HepG2 (cell line): ENCODE measurements around the gene MRM2. TPM values are rescaled to one million over a fixed set of nuclear protein-coding genes. Genes with fewer than 3 reads are reported as not detected.

Experiments
- AKAP8 ChIP-seq: sonication (generic); formaldehyde crosslinking; IDR thresholded peaks from 2 replicates; pipeline ENCODE4 v1.5.1; 2020; ENCODE audit warnings: mild to moderate bottlenecking, missing genetic modification reagents
- ATRX ChIP-seq: sonication (generic); formaldehyde crosslinking; IDR thresholded peaks from 2 replicates; pipeline ENCODE4 v1.4.0; 2020; ENCODE audit warnings: missing genetic modification reagents, borderline replicate concordance
- BORCS8-MEF2B ChIP-seq: sonication (generic); formaldehyde crosslinking; IDR thresholded peaks from 2 replicates; pipeline ENCODE4 v1.8.0; 2022; ENCODE audit warnings: mild to moderate bottlenecking, missing genetic modification reagents
- CENPT ChIP-seq: sonication (generic); formaldehyde crosslinking; IDR thresholded peaks from 2 replicates; pipeline ENCODE4 v1.8.0; 2022; ENCODE audit warnings: low read depth, mild to moderate bottlenecking, moderate library complexity, missing genetic modification reagents
- DPF2 ChIP-seq: sonication (generic); formaldehyde crosslinking; IDR thresholded peaks from 2 replicates; pipeline ENCODE4 v1.4.0; 2020; ENCODE audit warnings: mild to moderate bottlenecking, low read depth, missing genetic modification reagents, borderline replicate concordance
- EP300 ChIP-seq, 3 experiments: sonication (generic) in 1 of 3; formaldehyde crosslinking in 1 of 3; IDR thresholded peaks; 2 replicates each; pipeline versions ENCODE4 v1.5.1 to v1.6.1; 2011 to 2020; ENCODE audit warnings: low read depth in 2 of 3, low read length in 2 of 3, borderline replicate concordance in 1 of 3, improper control_type of control experiment in 1 of 3, mild to moderate bottlenecking in 1 of 3, missing genetic modification reagents in 1 of 3, moderate library complexity in 1 of 3
- ERF ChIP-seq: IDR thresholded peaks from 2 replicates; pipeline ENCODE4 v1.6.1; 2018; ENCODE audit warnings: missing biosample characterization, missing genetic modification reagents
- GATA4 ChIP-seq: sonication (generic); IDR thresholded peaks from 2 replicates; pipeline ENCODE4 v1.6.1; 2016; ENCODE audit warnings: antibody characterized with exemption, low read depth, borderline replicate concordance
- HNRNPLL ChIP-seq: fragments of 200-400 bp; formaldehyde crosslinking; IDR thresholded peaks from 2 replicates; pipeline ENCODE4 v1.6.1; 2017; ENCODE audit warnings: mild to moderate bottlenecking, low read depth, low read length; ENCODE audit not compliant: poor library complexity, severe bottlenecking
- HOXA3 ChIP-seq: sonication (generic); formaldehyde crosslinking; IDR thresholded peaks from 2 replicates; pipeline ENCODE4 v1.5.0; 2020; ENCODE audit warnings: missing genetic modification reagents
- KLF6 ChIP-seq: IDR thresholded peaks from 2 replicates; pipeline ENCODE4 v1.8.0; 2016; ENCODE audit warnings: missing biosample characterization, missing genetic modification reagents
- PRPF4 ChIP-seq: fragments of 200-400 bp; formaldehyde crosslinking; IDR thresholded peaks from 2 replicates; pipeline ENCODE4 v1.6.1; 2016; ENCODE audit warnings: low read length, low read depth; ENCODE audit not compliant: poor library complexity, severe bottlenecking
- SALL1 ChIP-seq: sonication (generic); formaldehyde crosslinking; IDR thresholded peaks from 2 replicates; pipeline ENCODE4 v1.8.0; 2022; ENCODE audit warnings: mild to moderate bottlenecking, missing genetic modification reagents
- XRCC5 ChIP-seq: fragments of 200-400 bp; formaldehyde crosslinking; optimal IDR thresholded peaks from 2 replicates; pipeline ENCODE3; 2017; ENCODE audit warnings: mild to moderate bottlenecking, low read length
- ZNF17 ChIP-seq: sonication (generic); formaldehyde crosslinking; IDR thresholded peaks from 2 replicates; pipeline ENCODE4 v1.5.0; 2020; ENCODE audit warnings: mild to moderate bottlenecking, missing genetic modification reagents
- ZNF205 ChIP-seq: IDR thresholded peaks from 2 replicates; pipeline ENCODE4 v1.6.1; 2018; ENCODE audit warnings: missing biosample characterization, missing genetic modification reagents
- ZNF24 ChIP-seq: fragments of 450-650 bp; IDR thresholded peaks from 2 replicates; pipeline ENCODE4 v1.6.1; 2017; ENCODE audit warnings: antibody characterized with exemption, mild to moderate bottlenecking
- ZNF333 ChIP-seq: sonication (generic); formaldehyde crosslinking; IDR thresholded peaks from 2 replicates; pipeline ENCODE4 v1.4.0; 2020; ENCODE audit warnings: mild to moderate bottlenecking, missing genetic modification reagents, borderline replicate concordance
- ZUFSP ChIP-seq: sonication (generic); formaldehyde crosslinking; IDR thresholded peaks from 2 replicates; pipeline ENCODE4 v1.9.0; 2021; ENCODE audit warnings: missing genetic modification reagents, mild to moderate bottlenecking, borderline replicate concordance
- polyA plus RNA-seq, 8 experiments: library from polyadenylated mRNA; depleted of rRNA in 3 of 8; stranded (reverse) in 7 of 8; unstranded in 1 of 8; fragments of >200 nt; fragmentation: Illumina TruSeq in 4 of 8; extraction: Trizol in 4 of 8; gene quantifications; 2 replicates each; pipeline versions ENCODE4 v1.2.1 to v1.2.3, GENCODE V29; 2011 to 2016; ENCODE audit warnings: low read depth in 4 of 8, missing spikeins in 1 of 8, mixed read lengths in 1 of 8; ENCODE audit not compliant: insufficient read depth in 1 of 8
- total RNA-seq, 5 experiments: library from RNA; depleted of rRNA; stranded (reverse); fragments of >200 nt; fragmentation: Illumina TruSeq; extraction: Trizol; gene quantifications; 2 replicates each; pipeline ENCODE4 v1.2.3, GENCODE V29; 2016; ENCODE audit warnings: low read depth in 1 of 5
- TF ChIP-seq, protein P1 (sequence below): IDR thresholded peaks from 2 replicates; pipeline ENCODE4 v1.6.1; 2016; ENCODE audit warnings: mild to moderate bottlenecking, missing biosample characterization, missing genetic modification reagents
- TF ChIP-seq, protein P2 (sequence below): sonication (generic); formaldehyde crosslinking; IDR thresholded peaks from 2 replicates; pipeline ENCODE4 v1.5.1; 2020; ENCODE audit warnings: mild to moderate bottlenecking, missing genetic modification reagents, moderate library complexity
- TF ChIP-seq, protein P3 (sequence below): sonication (generic); formaldehyde crosslinking; conservative IDR thresholded peaks from 2 replicates; pipeline ENCODE4 v1.4.0; 2020; ENCODE audit warnings: mild to moderate bottlenecking, missing genetic modification reagents, moderate library complexity

MRM2 gene
- total and polyA plus RNA-seq, 2 of the 13 experiments (the other 11 are each of a cell fraction or from before 2014, with no cell fraction given), result 13.2 to 34.2 TPM

- TF ChIP-seq HOXA3 (no peak), ZNF205 (CRISPR knock-in tag) (no peak), AKAP8 (CRISPR knock-in tag) (peak; percentile 37; the same call in 1 of the 2 replicates), ERF (CRISPR knock-in tag) (no peak), ZUFSP (CRISPR knock-in tag) (no peak), EP300 (IDR thresholded peaks at IDR 0.05; ENCODE audit: low read depth in 2 of 2, low read length in 2 of 2) (no peak), EP300 (CRISPR knock-in tag; IDR thresholded peaks at IDR 0.05; ENCODE audit: borderline replicate concordance) (0 out of 2 replicates have a peak, but pooled peaks have one; percentile 23), BORCS8-MEF2B (CRISPR knock-in tag) (no peak), SALL1 (CRISPR knock-in tag) (peak; percentile 21; the same call in 1 of the 2 replicates), XRCC5 (peak; percentile 65), HNRNPLL (peak; percentile 21), ZNF333 (CRISPR knock-in tag) (no peak), ZNF17 (CRISPR knock-in tag) (no peak), ZNF24 (no peak), KLF6 (CRISPR knock-in tag) (no peak), PRPF4 (no peak), ATRX (no peak), CENPT (CRISPR knock-in tag) (no peak), DPF2 (CRISPR knock-in tag) (0 out of 2 replicates have a peak, but pooled peaks have one; percentile 20), GATA4 (no peak)
- TF ChIP-seq, protein P1, sequence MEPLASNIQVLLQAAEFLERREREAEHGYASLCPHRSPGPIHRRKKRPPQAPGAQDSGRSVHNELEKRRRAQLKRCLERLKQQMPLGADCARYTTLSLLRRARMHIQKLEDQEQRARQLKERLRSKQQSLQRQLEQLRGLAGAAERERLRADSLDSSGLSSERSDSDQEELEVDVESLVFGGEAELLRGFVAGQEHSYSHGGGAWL (CRISPR knock-in tag), result no peak
- TF ChIP-seq, protein P2, sequence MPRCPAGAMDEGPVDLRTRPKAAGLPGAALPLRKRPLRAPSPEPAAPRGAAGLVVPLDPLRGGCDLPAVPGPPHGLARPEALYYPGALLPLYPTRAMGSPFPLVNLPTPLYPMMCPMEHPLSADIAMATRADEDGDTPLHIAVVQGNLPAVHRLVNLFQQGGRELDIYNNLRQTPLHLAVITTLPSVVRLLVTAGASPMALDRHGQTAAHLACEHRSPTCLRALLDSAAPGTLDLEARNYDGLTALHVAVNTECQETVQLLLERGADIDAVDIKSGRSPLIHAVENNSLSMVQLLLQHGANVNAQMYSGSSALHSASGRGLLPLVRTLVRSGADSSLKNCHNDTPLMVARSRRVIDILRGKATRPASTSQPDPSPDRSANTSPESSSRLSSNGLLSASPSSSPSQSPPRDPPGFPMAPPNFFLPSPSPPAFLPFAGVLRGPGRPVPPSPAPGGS (CRISPR knock-in tag), result 0 out of 2 replicates have a peak, but pooled peaks have one; percentile 46
- TF ChIP-seq, protein P3, sequence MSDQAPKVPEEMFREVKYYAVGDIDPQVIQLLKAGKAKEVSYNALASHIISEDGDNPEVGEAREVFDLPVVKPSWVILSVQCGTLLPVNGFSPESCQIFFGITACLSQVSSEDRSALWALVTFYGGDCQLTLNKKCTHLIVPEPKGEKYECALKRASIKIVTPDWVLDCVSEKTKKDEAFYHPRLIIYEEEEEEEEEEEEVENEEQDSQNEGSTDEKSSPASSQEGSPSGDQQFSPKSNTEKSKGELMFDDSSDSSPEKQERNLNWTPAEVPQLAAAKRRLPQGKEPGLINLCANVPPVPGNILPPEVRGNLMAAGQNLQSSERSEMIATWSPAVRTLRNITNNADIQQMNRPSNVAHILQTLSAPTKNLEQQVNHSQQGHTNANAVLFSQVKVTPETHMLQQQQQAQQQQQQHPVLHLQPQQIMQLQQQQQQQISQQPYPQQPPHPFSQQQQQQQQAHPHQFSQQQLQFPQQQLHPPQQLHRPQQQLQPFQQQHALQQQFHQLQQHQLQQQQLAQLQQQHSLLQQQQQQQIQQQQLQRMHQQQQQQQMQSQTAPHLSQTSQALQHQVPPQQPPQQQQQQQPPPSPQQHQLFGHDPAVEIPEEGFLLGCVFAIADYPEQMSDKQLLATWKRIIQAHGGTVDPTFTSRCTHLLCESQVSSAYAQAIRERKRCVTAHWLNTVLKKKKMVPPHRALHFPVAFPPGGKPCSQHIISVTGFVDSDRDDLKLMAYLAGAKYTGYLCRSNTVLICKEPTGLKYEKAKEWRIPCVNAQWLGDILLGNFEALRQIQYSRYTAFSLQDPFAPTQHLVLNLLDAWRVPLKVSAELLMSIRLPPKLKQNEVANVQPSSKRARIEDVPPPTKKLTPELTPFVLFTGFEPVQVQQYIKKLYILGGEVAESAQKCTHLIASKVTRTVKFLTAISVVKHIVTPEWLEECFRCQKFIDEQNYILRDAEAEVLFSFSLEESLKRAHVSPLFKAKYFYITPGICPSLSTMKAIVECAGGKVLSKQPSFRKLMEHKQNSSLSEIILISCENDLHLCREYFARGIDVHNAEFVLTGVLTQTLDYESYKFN, result no peak
Measured at GRCh38 chr7:2247141-2247995, 5.4 kb upstream of the MRM2 start (continued).
